Thyroid gland (tissue), 4 donors: ENCODE results near the gene ART4.

Source experiments
- CTCF ChIP-seq, 6 experiments: fragments of 200-600 bp in 3 of 6; fragments of 450-650 bp in 3 of 6; sonication (generic) in 3 of 6; IDR thresholded peaks; one replicate each; pipeline ENCODE4 v1.5.1; 2016 to 2019; ENCODE audit warnings: antibody characterized with exemption in 6 of 6, mild to moderate bottlenecking in 2 of 6, inconsistent platforms in 1 of 6, moderate library complexity in 1 of 6
- POLR2A ChIP-seq, 2 donors: fragments of 450-650 bp; IDR thresholded peaks; one replicate each; pipeline ENCODE4 v1.6.1; 2017; ENCODE audit warnings: antibody characterized with exemption in 2 of 2, mild to moderate bottlenecking in 2 of 2, moderate library complexity in 1 of 2

GRCh38 chr12:14884458-14884878, 41.1 kb upstream of the ART4 start:
- TF ChIP-seq CTCF (IDR thresholded peaks at IDR 0.05) (no peak), POLR2A (IDR thresholded peaks at IDR 0.05) (peak in 1 of 2 donors; percentile 19)
